Measurements from ENCODE around the gene SLC6A3. TPM values are rescaled to one million over a fixed set of nuclear protein-coding genes. Genes with fewer than 3 reads are reported as not detected.

Gene SLC6A3
- total RNA-seq, 1 experiment from 2014 or later: not detected

- TF ChIP-seq EZH2 (IDR thresholded peaks at IDR 0.05; ENCODE audit: borderline replicate concordance, low read depth, low read length, poor library complexity, severe bottlenecking) (no peak), CTCF (conservative IDR thresholded peaks at IDR 0.05; ENCODE audit: low read depth, low read length) (no peak)
- BruUV-seq (replicated peaks): no TSS peak
- CTCF ChIA-PET: interaction anchor here (1.1 kb wide), 1 partner anchor 205 kb away, joined by 4 read pairs; no protein-coding TSS in a partner anchor
- no peak for DNase-seq (ENCODE audit: low spot score)
- POLR2A ChIA-PET (ENCODE audit: low non-redundant PET): no interaction called here
- intact Hi-C loops (cut with micrococcal nuclease; ENCODE audit: unreplicated experiment): no loop called here
- Histone ChIP-seq H3K4me1 (ENCODE audit: insufficient read depth, low read length, poor library complexity, severe bottlenecking) (no peaks in the 10 kb centered on the region), H3K27ac (ENCODE audit: low read depth, low read length, poor library complexity, severe bottlenecking) (no peak overlapping the region), H3K9me3 (ENCODE audit: low read depth, low read length, poor library complexity, severe bottlenecking) (no peaks in the 10 kb centered on the region), H3K27me3 (replicated peaks; ENCODE audit: insufficient read depth, low read depth, low read length, poor library complexity) (peaks cover 24% of the 10 kb centered on the region), H3K4me3 (ENCODE audit: low read depth, low read length, poor library complexity, severe bottlenecking) (no peak overlapping the region), H3K36me3 (ENCODE audit: insufficient read depth, low read length, poor library complexity, severe bottlenecking) (no peaks in the 10 kb centered on the region)
These were observed 66.2 kb downstream of the SLC6A3 start for GRCh38 chr5:1378866-1379659.

GRCh38 chr5:1378096-1378495, 67.1 kb downstream of the SLC6A3 start:
- TF ChIP-seq EZH2 (IDR thresholded peaks at IDR 0.05; ENCODE audit: borderline replicate concordance, low read depth, low read length, poor library complexity, severe bottlenecking) (no peak), CTCF (conservative IDR thresholded peaks at IDR 0.05; ENCODE audit: low read depth, low read length) (no peak)
- POLR2A ChIA-PET (ENCODE audit: low non-redundant PET): no interaction called here
- BruUV-seq (replicated peaks): no TSS peak

GRCh38 chr5:1376981-1377380, 68.3 kb downstream of the SLC6A3 start:
- no peaks in the 10 kb centered on the region for H3K36me3 ChIP-seq (ENCODE audit: insufficient read depth, low read length, poor library complexity, severe bottlenecking)
- H3K4me3 ChIP-seq (ENCODE audit: low read depth, low read length, poor library complexity, severe bottlenecking): no peak overlapping the region
- ChIA-PET POLR2A (ENCODE audit: low non-redundant PET) (no interaction called here), CTCF (interaction anchor here (0.7 kb wide), 1 partner anchor 217 kb away, joined by 9 read pairs; no protein-coding TSS in a partner anchor)
- no peaks in the 10 kb centered on the region for H3K4me1 ChIP-seq (ENCODE audit: insufficient read depth, low read length, poor library complexity, severe bottlenecking)
- intact Hi-C loops (cut with micrococcal nuclease; ENCODE audit: unreplicated experiment): no loop called here
- H3K27ac ChIP-seq (ENCODE audit: low read depth, low read length, poor library complexity, severe bottlenecking): no peak overlapping the region
- H3K9me3 ChIP-seq (ENCODE audit: low read depth, low read length, poor library complexity, severe bottlenecking): no peaks in the 10 kb centered on the region
- no peak for TF ChIP-seq EZH2 (IDR thresholded peaks at IDR 0.05; ENCODE audit: borderline replicate concordance, low read depth, low read length, poor library complexity, severe bottlenecking)
- TF ChIP-seq CTCF (conservative IDR thresholded peaks at IDR 0.05; ENCODE audit: low read depth, low read length): no peak
- no TSS peak for BruUV-seq (replicated peaks)
- peaks cover 38% of the 10 kb centered on the region for H3K27me3 ChIP-seq (replicated peaks; ENCODE audit: insufficient read depth, low read depth, low read length, poor library complexity)
- no peak for DNase-seq (ENCODE audit: low spot score)

More at GRCh38 chr5:1378096-1378495, 67.1 kb downstream of the SLC6A3 start:
- intact Hi-C loops (cut with micrococcal nuclease; ENCODE audit: unreplicated experiment): no loop called here
- H3K27ac ChIP-seq (ENCODE audit: low read depth, low read length, poor library complexity, severe bottlenecking): no peak overlapping the region
- no peak overlapping the region for H3K4me3 ChIP-seq (ENCODE audit: low read depth, low read length, poor library complexity, severe bottlenecking)
- no peaks in the 10 kb centered on the region for H3K4me1 ChIP-seq (ENCODE audit: insufficient read depth, low read length, poor library complexity, severe bottlenecking)
- DNase-seq (ENCODE audit: low spot score): no peak
- no peaks in the 10 kb centered on the region for H3K36me3 ChIP-seq (ENCODE audit: insufficient read depth, low read length, poor library complexity, severe bottlenecking)
- H3K27me3 ChIP-seq (replicated peaks; ENCODE audit: insufficient read depth, low read depth, low read length, poor library complexity): peaks cover 29% of the 10 kb centered on the region
- H3K9me3 ChIP-seq (ENCODE audit: low read depth, low read length, poor library complexity, severe bottlenecking): no peaks in the 10 kb centered on the region
- CTCF ChIA-PET: no interaction called here
